Sigmoid colon (tissue), 4 donors: ENCODE measurements around the gene PDGFA.

Source experiments
- EP300 ChIP-seq, 4 donors: sonication (generic); formaldehyde crosslinking; IDR thresholded peaks; one replicate each; pipeline ENCODE4 v1.6.1; 2017; ENCODE audit warnings: antibody characterized with exemption in 4 of 4
- POLR2A ChIP-seq, 2 donors: fragments of 450-650 bp; IDR thresholded peaks; one replicate each; pipeline ENCODE4 v1.6.1; 2016; ENCODE audit warnings: antibody characterized with exemption in 2 of 2, mild to moderate bottlenecking in 2 of 2, moderate library complexity in 2 of 2
- POLR2AphosphoS5 ChIP-seq, 4 donors: sonication (generic); formaldehyde crosslinking; IDR thresholded peaks; one replicate each; pipeline ENCODE4 v1.6.1; 2017; ENCODE audit warnings: antibody characterized with exemption in 4 of 4
- TF ChIP-seq, protein P1 (sequence below), 4 experiments: fragments of 450-650 bp in 3 of 4; fragments of 200-600 bp in 1 of 4; IDR thresholded peaks; one replicate each; pipeline ENCODE4 v1.5.1; 2016 to 2019; ENCODE audit warnings: antibody characterized with exemption in 4 of 4, mild to moderate bottlenecking in 3 of 4, moderate library complexity in 2 of 4

DNA sequence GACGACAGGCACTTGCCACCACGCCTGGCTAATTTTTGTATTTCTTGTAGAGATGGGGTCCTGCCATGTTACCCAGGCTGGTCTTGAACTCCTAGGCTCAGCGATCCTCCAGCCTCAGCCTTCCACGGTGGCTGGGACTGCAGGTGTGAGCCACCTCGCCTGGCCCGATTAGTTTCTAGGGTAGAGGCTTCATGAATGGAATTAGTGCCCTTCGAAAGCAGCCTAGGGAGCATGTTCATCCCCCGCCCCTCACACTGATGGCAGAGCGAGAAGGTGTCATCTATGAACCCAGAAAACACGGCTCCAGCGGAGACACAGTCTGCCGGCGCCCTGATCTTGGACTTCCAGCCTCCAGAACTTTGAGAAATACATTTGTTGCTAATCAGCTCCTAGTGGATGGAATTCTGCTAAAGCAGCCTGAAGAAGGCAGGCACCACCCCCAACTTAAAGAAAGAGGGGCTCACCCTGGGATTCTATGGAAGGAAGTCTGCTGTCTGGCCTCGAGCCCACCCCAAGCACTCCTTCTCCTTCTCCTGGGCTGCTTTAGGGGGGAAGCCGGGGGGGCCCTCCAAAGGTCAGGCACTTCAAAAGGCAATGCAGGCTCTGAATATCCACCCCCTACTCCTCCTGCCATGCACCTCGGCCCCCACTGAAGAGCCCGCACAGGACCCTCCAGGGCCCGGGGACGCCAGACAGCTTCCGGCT, 10.1 kb downstream of the PDGFA start:
- TF ChIP-seq, protein P1, sequence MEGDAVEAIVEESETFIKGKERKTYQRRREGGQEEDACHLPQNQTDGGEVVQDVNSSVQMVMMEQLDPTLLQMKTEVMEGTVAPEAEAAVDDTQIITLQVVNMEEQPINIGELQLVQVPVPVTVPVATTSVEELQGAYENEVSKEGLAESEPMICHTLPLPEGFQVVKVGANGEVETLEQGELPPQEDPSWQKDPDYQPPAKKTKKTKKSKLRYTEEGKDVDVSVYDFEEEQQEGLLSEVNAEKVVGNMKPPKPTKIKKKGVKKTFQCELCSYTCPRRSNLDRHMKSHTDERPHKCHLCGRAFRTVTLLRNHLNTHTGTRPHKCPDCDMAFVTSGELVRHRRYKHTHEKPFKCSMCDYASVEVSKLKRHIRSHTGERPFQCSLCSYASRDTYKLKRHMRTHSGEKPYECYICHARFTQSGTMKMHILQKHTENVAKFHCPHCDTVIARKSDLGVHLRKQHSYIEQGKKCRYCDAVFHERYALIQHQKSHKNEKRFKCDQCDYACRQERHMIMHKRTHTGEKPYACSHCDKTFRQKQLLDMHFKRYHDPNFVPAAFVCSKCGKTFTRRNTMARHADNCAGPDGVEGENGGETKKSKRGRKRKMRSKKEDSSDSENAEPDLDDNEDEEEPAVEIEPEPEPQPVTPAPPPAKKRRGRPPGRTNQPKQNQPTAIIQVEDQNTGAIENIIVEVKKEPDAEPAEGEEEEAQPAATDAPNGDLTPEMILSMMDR (IDR thresholded peaks at IDR 0.05) = no peak
- TF ChIP-seq EP300 (IDR thresholded peaks at IDR 0.05) (no peak), POLR2AphosphoS5 (IDR thresholded peaks at IDR 0.05) (no peak), POLR2A (IDR thresholded peaks at IDR 0.05) (no peak)
